HepG2 (cell line): ENCODE results near the gene ZNF322. TPM values are rescaled to one million over a fixed set of nuclear protein-coding genes. Genes with fewer than 3 reads are reported as not detected.
A peak's percentile ranks its signal among the peaks of the same experiment; 100 is the strongest.

ENCODE experiments used
- BRCA1 ChIP-seq: sonication (generic); formaldehyde crosslinking; IDR thresholded peaks from 2 replicates; pipeline ENCODE4 v1.4.0; 2020; ENCODE audit warnings: missing genetic modification reagents
- DMTF1 ChIP-seq: sonication (generic); formaldehyde crosslinking; IDR thresholded peaks from 2 replicates; pipeline ENCODE4 v1.4.0; 2020; ENCODE audit warnings: mild to moderate bottlenecking, missing genetic modification reagents
- ESRRA ChIP-seq: sonication (generic); formaldehyde crosslinking; IDR thresholded peaks from 2 replicates; pipeline ENCODE4 v1.5.1; 2020; ENCODE audit warnings: mild to moderate bottlenecking, low read depth, missing genetic modification reagents
- HNF4G ChIP-seq, 2 experiments: sonication (generic) in 1 of 2; formaldehyde crosslinking in 1 of 2; IDR thresholded peaks; 2 replicates each; pipeline versions ENCODE4 v1.4.0 to v1.6.1; 2011 to 2020; ENCODE audit warnings: borderline replicate concordance in 2 of 2, low read depth in 2 of 2, mild to moderate bottlenecking in 2 of 2, low read length in 1 of 2, missing genetic modification reagents in 1 of 2, moderate library complexity in 1 of 2
- HNRNPH1 ChIP-seq: fragments of 200-400 bp; formaldehyde crosslinking; optimal IDR thresholded peaks from 2 replicates; pipeline ENCODE3; 2017; ENCODE audit warnings: mild to moderate bottlenecking, low read depth, low read length
- IRF1 ChIP-seq: sonication (generic); formaldehyde crosslinking; IDR thresholded peaks from 2 replicates; pipeline ENCODE4 v1.4.0; 2020; ENCODE audit warnings: low read depth, mild to moderate bottlenecking, missing genetic modification reagents
- MAFK ChIP-seq, 2 experiments: IDR thresholded peaks in 1 of 2; conservative IDR thresholded peaks in 1 of 2; 2 replicates each; pipeline ENCODE4 v1.6.1; 2011; ENCODE audit warnings: improper control_type of control experiment in 2 of 2, low read length in 2 of 2
- MXD4 ChIP-seq: IDR thresholded peaks from 2 replicates; pipeline ENCODE4 v1.6.1; 2016; ENCODE audit warnings: mild to moderate bottlenecking, missing biosample characterization, missing genetic modification reagents
- NAIF1 ChIP-seq: sonication (generic); formaldehyde crosslinking; IDR thresholded peaks from 2 replicates; pipeline ENCODE4 v1.5.0; 2020; ENCODE audit warnings: mild to moderate bottlenecking, missing genetic modification reagents, borderline replicate concordance
- NPAS2 ChIP-seq: sonication (generic); formaldehyde crosslinking; IDR thresholded peaks from 2 replicates; pipeline ENCODE4 v1.8.0; 2022; ENCODE audit warnings: mild to moderate bottlenecking, missing genetic modification reagents, borderline replicate concordance
- PATZ1 ChIP-seq: sonication (generic); formaldehyde crosslinking; IDR thresholded peaks from 2 replicates; pipeline ENCODE4 v1.4.0; 2020; ENCODE audit warnings: missing genetic modification reagents
- SATB2 ChIP-seq: sonication (generic); formaldehyde crosslinking; IDR thresholded peaks from 2 replicates; pipeline ENCODE4 v1.5.0; 2020; ENCODE audit warnings: missing genetic modification reagents
- SNAI1 ChIP-seq: sonication (generic); formaldehyde crosslinking; IDR thresholded peaks from 2 replicates; pipeline ENCODE4 v1.5.0; 2020; ENCODE audit warnings: mild to moderate bottlenecking, missing genetic modification reagents, borderline replicate concordance
- USF2 ChIP-seq, 2 experiments: sonication (generic) in 1 of 2; formaldehyde crosslinking in 1 of 2; IDR thresholded peaks; 2 replicates each; pipeline versions ENCODE4 v1.5.1 to v1.6.1; 2011 to 2020; ENCODE audit warnings: borderline replicate concordance in 1 of 2, low read depth in 1 of 2, low read length in 1 of 2, mild to moderate bottlenecking in 1 of 2, missing genetic modification reagents in 1 of 2, moderate library complexity in 1 of 2
- ZNF251 ChIP-seq: sonication (generic); formaldehyde crosslinking; IDR thresholded peaks from 2 replicates; pipeline ENCODE4 v1.9.0; 2021; ENCODE audit warnings: mild to moderate bottlenecking, missing genetic modification reagents
- ZNF256 ChIP-seq: sonication (generic); formaldehyde crosslinking; conservative IDR thresholded peaks from 2 replicates; pipeline ENCODE4 v1.4.0; 2020; ENCODE audit warnings: missing genetic modification reagents
- ZNF564 ChIP-seq: sonication (generic); formaldehyde crosslinking; IDR thresholded peaks from 2 replicates; pipeline ENCODE4 v1.8.1; 2023; ENCODE audit warnings: mild to moderate bottlenecking, missing genetic modification reagents
- ZNF569 ChIP-seq: sonication (generic); formaldehyde crosslinking; IDR thresholded peaks from 2 replicates; pipeline ENCODE4 v1.5.0; 2020; ENCODE audit warnings: mild to moderate bottlenecking, missing genetic modification reagents, moderate library complexity, borderline replicate concordance
- ZZZ3 ChIP-seq: sonication (generic); formaldehyde crosslinking; IDR thresholded peaks from 2 replicates; pipeline ENCODE4 v1.4.0; 2020; ENCODE audit warnings: missing genetic modification reagents, mild to moderate bottlenecking, borderline replicate concordance
- polyA plus RNA-seq, 8 experiments: library from polyadenylated mRNA; depleted of rRNA in 3 of 8; stranded (reverse) in 7 of 8; unstranded in 1 of 8; fragments of >200 nt; fragmentation: Illumina TruSeq in 4 of 8; extraction: Trizol in 4 of 8; gene quantifications; 2 replicates each; pipeline versions ENCODE4 v1.2.1 to v1.2.3, GENCODE V29; 2011 to 2016; ENCODE audit warnings: low read depth in 4 of 8, missing spikeins in 1 of 8, mixed read lengths in 1 of 8; ENCODE audit not compliant: insufficient read depth in 1 of 8
- total RNA-seq, 5 experiments: library from RNA; depleted of rRNA; stranded (reverse); fragments of >200 nt; fragmentation: Illumina TruSeq; extraction: Trizol; gene quantifications; 2 replicates each; pipeline ENCODE4 v1.2.3, GENCODE V29; 2016; ENCODE audit warnings: low read depth in 1 of 5

The ZNF322 gene
- total and polyA plus RNA-seq, 2 of the 13 experiments (the other 11 are each of a cell fraction or from before 2014, with no cell fraction given): 8.3 to 22.8 TPM

- TF ChIP-seq SNAI1 (CRISPR knock-in tag): 0 out of 2 replicates have a peak, but pooled peaks have one; percentile 73
- peak; percentile 63; the same call in 1 of the 2 replicates for TF ChIP-seq MXD4 (CRISPR knock-in tag)
- TF ChIP-seq PATZ1 (CRISPR knock-in tag): peak; percentile 83
- no peak for TF ChIP-seq IRF1 (CRISPR knock-in tag)
- no peak for TF ChIP-seq HNF4G (IDR thresholded peaks at IDR 0.05; ENCODE audit: borderline replicate concordance, low read depth, low read length)
- TF ChIP-seq HNF4G (CRISPR knock-in tag; IDR thresholded peaks at IDR 0.05; ENCODE audit: borderline replicate concordance, low read depth): no peak
- TF ChIP-seq ZNF251: no peak
- no peak for TF ChIP-seq NPAS2
- TF ChIP-seq SATB2 (CRISPR knock-in tag): no peak
- TF ChIP-seq HNRNPH1: no peak
- 0 out of 2 replicates have a peak, but pooled peaks have one; percentile 51 for TF ChIP-seq ZNF564 (CRISPR knock-in tag)
- TF ChIP-seq USF2 (IDR thresholded peaks at IDR 0.05; ENCODE audit: low read depth, low read length): peak; percentile 65
- TF ChIP-seq USF2 (CRISPR knock-in tag; IDR thresholded peaks at IDR 0.05; ENCODE audit: borderline replicate concordance): peak; percentile 95; the same call in 1 of the 2 replicates
- no peak for TF ChIP-seq MAFK (conservative IDR thresholded peaks at IDR 0.05 in 1 of 2, IDR thresholded peaks at IDR 0.05 in 1 of 2; ENCODE audit: low read length in 2 of 2)
- 0 out of 2 replicates have a peak, but pooled peaks have one; percentile 17 for TF ChIP-seq ZNF256 (CRISPR knock-in tag)
- peak; percentile 34; the same call in 1 of the 2 replicates for TF ChIP-seq ESRRA (CRISPR knock-in tag)
- TF ChIP-seq ZNF569 (CRISPR knock-in tag): no peak
- TF ChIP-seq NAIF1 (CRISPR knock-in tag): 0 out of 2 replicates have a peak, but pooled peaks have one; percentile 25
- TF ChIP-seq BRCA1 (CRISPR knock-in tag): no peak
- TF ChIP-seq DMTF1 (CRISPR knock-in tag): no peak
- peak; percentile 95; the same call in 1 of the 2 replicates for TF ChIP-seq ZZZ3 (CRISPR knock-in tag)
These were observed at the start of gene ZNF322 (continued) for GRCh38 chr6:26659042-26659999.
